AG04449 (cell line): ENCODE results near the gene EXD3.

Source experiments
- CTCF ChIA-PET: fragments of 350-600 bp; formaldehyde crosslinking; extraction: SDS; loops from one replicate; lab custom pipeline; 2021; ENCODE audit warnings: antibody characterized with exemption; lab: Yijun Ruan, JAX
- POLR2A ChIA-PET: fragments of 400-600, 350-600 bp; formaldehyde crosslinking; extraction: SDS; loops from one replicate; lab custom pipeline; 2020; ENCODE audit warnings: antibody characterized with exemption, inconsistent platforms; lab: Yijun Ruan, JAX
- DNase-seq: peaks from one replicate; pipeline ENCODE4 v3.0.0-alpha.2; 2010; ENCODE audit warnings: low read depth, low spot score
- H3K4me3 ChIP-seq: 2 replicates; pipeline ENCODE4 v1.5.1; 2011; ENCODE audit warnings: low read depth, mild to moderate bottlenecking, control low read depth, low read length
- TF ChIP-seq, protein P1 (sequence below): IDR thresholded peaks from one replicate; pipeline ENCODE4 v1.5.1; 2011; ENCODE audit warnings: mild to moderate bottlenecking, moderate library complexity, low read length, control low read depth, inconsistent platforms; ENCODE audit not compliant: insufficient read depth; ENCODE audit errors: missing control alignments

Gene EXD3

DNA sequence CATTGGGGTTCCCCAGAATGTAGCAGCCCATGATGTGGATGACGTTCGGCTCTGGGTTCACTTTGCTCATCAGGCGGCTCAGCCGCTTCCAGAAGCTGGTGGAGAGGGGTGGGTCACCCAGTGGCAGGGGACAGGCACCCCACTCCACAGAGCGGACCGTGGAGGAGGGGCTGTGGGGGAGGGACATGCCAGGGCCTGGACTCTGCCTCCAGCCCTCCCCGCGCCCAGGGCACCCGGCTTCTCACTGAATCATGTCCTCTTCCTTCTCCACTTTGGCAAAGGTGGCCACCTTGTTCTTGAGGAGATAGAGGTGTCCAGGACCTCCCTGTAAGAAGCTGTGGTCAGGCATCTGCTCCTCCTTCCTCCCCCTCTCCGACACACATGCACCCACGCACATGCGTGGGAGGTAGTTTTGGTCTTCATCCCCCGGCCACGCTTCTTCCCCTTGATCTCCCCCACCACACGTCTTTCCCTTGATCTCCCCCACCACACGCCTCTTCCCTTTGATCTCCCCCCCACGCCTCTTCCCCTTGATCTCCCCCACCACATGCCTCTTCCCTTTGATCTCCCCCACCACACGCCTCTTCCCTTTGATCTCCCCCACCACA, 27.1 kb upstream of the EXD3 start:
- CTCF ChIA-PET, result interaction anchor here (0.8 kb wide), 1 partner anchor 148 kb away, joined by 3 read pairs; the partner anchor contains the start of gene NRARP
- TF ChIP-seq, protein P1, sequence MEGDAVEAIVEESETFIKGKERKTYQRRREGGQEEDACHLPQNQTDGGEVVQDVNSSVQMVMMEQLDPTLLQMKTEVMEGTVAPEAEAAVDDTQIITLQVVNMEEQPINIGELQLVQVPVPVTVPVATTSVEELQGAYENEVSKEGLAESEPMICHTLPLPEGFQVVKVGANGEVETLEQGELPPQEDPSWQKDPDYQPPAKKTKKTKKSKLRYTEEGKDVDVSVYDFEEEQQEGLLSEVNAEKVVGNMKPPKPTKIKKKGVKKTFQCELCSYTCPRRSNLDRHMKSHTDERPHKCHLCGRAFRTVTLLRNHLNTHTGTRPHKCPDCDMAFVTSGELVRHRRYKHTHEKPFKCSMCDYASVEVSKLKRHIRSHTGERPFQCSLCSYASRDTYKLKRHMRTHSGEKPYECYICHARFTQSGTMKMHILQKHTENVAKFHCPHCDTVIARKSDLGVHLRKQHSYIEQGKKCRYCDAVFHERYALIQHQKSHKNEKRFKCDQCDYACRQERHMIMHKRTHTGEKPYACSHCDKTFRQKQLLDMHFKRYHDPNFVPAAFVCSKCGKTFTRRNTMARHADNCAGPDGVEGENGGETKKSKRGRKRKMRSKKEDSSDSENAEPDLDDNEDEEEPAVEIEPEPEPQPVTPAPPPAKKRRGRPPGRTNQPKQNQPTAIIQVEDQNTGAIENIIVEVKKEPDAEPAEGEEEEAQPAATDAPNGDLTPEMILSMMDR, result no peak
- POLR2A ChIA-PET, result no interaction called here
- H3K4me3 ChIP-seq, result no peak overlapping the region
- DNase-seq, result no peak

GRCh38 chr9:137449081-137449844, 26.3 kb upstream of the EXD3 start:
- POLR2A ChIA-PET, result interaction anchor here (1.2 kb wide), 1 partner anchor 10 kb away, joined by 4 read pairs; the partner anchor contains the start of gene NSMF
- TF ChIP-seq, protein P1, result no peak
- H3K4me3 ChIP-seq, result no peak overlapping the region
- CTCF ChIA-PET, result interaction anchor here (0.8 to 2.4 kb wide), 2 partner anchors 27 to 147 kb away, joined by 3 to 11 read pairs; partner anchors contain the start of genes EXD3, NOXA1 and NRARP
- no peak for DNase-seq

DNA sequence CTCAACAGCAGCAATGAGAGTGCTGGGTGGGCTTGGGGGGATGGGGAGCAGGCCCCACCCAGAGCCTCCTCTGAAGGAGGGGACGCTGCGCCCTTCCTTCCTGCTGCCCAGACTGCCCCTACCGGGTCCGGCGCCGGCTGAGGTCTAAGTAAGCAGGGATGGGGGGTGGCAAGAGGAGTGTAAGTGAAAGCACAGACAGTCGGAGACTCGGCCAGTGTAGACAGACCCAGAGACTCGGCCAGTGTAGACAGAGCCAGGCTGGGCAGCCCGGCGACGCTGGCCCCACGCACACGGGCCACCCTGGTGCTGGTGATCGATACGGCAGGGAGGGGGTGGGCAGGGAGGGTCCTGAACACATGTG, 25.6 kb upstream of the EXD3 start:
- CTCF ChIA-PET, result interaction anchor here (2.4 kb wide), 1 partner anchor 26 kb away, joined by 11 read pairs; the partner anchor contains the start of genes EXD3 and NOXA1
- TF ChIP-seq, protein P1, result no peak
- no peak overlapping the region for H3K4me3 ChIP-seq
- DNase-seq, result no peak
- POLR2A ChIA-PET, result interaction anchor here (1.2 kb wide), 1 partner anchor 11 kb away, joined by 4 read pairs; the partner anchor contains the start of gene NSMF

DNA sequence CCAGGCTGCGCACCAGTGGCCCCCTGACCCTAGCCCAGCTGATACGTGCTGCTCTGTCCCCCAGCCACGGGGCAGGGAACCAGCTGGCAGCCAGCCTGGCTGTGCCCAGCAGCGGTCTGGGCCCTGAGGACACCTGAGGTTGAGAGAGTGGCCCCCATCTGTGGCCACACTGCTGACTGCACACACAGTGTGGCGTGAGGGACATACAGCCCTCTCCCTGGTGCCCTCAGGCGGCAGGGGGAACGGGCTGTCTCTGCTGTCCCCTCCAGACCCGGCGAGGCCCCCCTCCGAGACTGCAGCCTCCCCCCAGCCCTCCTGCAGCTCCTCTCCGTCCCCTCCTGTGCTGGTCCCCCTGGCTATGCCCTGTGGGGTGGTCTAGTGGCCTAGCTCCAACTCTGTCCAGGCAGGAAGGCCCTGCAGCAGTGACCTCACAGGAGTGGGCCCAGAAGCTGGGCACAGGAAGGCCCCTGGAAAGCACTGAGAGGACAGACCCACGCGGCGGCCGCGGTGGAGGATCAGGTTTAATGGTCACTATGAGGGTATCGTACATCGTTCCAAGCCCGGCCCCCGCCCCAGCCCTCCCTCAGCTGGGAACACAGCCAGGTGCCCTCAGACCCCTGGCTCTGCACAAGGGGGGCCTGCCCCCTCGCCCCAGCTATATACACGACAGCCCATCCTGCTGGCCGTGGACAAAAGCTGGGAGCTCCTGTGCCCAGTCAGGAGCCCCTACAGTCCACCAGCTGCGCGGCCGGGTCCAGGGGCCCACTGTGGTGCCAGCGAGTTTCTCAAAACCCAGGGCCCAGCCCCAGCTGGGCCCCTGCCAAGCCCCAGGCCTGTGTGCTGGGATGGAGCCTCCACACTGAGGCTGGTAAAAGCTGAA, 25.0 kb upstream of the EXD3 start:
- ChIA-PET POLR2A (interaction anchor here (1.2 kb wide), 1 partner anchor 11 kb away, joined by 4 read pairs; the partner anchor contains the start of gene NSMF), CTCF (interaction anchor here (0.7 to 2.4 kb wide), 2 partner anchors 10 to 25 kb away, joined by 3 to 11 read pairs; partner anchors contain the start of genes EXD3 and NOXA1)
- no peak overlapping the region for H3K4me3 ChIP-seq
- TF ChIP-seq, protein P1, result no peak
- DNase-seq, result no peak

GRCh38 chr9:137446851-137447471, 24.0 kb upstream of the EXD3 start:
- no peak for DNase-seq
- no peak overlapping the region for H3K4me3 ChIP-seq
- ChIA-PET POLR2A (interaction anchor here (0.7 kb wide), 1 partner anchor 22 kb away, joined by 3 read pairs; no protein-coding TSS in a partner anchor), CTCF (interaction anchor here (0.7 to 2.4 kb wide), 9 partner anchors 8 to 160 kb away, joined by 3 to 12 read pairs (median 4); partner anchors contain the start of genes EXD3, NOXA1 and NRARP)
- TF ChIP-seq, protein P1, result no peak
